Endothelial cell of umbilical vein (primary cell): ENCODE data around the gene ARHGEF12. TPM values are rescaled to one million over a fixed set of nuclear protein-coding genes. Genes with fewer than 3 reads are reported as not detected.

Source experiments
- BruUV-seq: library from RNA; stranded (reverse); fragments of 400-500 nt; replicated peaks from 2 replicates; lab custom pipeline; 2021; lab: Mats Ljungman, UMichigan
- CTCF ChIA-PET: fragments of 300-600, 350-600 bp; sonication (Branson Sonifier 250); formaldehyde crosslinking; loops from one replicate; lab custom pipeline; 2021; ENCODE audit warnings: antibody characterized with exemption, inconsistent platforms; lab: Charles Lee
- POLR2A ChIA-PET: fragments of 300-600, 350-600 bp; sonication (Branson Sonifier 250); formaldehyde crosslinking; loops from one replicate; lab custom pipeline; 2021; ENCODE audit warnings: antibody characterized with exemption, inconsistent platforms; lab: Charles Lee
- DNase-seq: peaks from one replicate; pipeline ENCODE4 v3.0.0-alpha.2; 2011; ENCODE audit warnings: low read depth, low spot score
- FAIRE-seq: peaks from 2 replicates; lab custom pipeline; 2011; peaks lifted over from hg19 to GRCh38; lab: Jason Lieb, UNC
- H2AFZ ChIP-seq: 2 replicates; pipeline ENCODE4 v1.6.0; 2012; ENCODE audit warnings: low read depth, low read length, control low read depth, inconsistent platforms
- H3K27ac ChIP-seq: 2 replicates; pipeline ENCODE4 v1.5.1; 2011; ENCODE audit warnings: low read depth, mild to moderate bottlenecking, control low read depth, low read length, moderate library complexity; ENCODE audit not compliant: insufficient read depth
- H3K27me3 ChIP-seq, 2 experiments: 2 replicates each; pipeline versions ENCODE4 v1.6.0 to v1.6.1; 2011; ENCODE audit warnings: low read length in 2 of 2, mixed read lengths in 1 of 2; ENCODE audit not compliant: control insufficient read depth in 2 of 2, insufficient read depth in 2 of 2
- H3K36me3 ChIP-seq, 2 experiments: 2 replicates in 1 of 2; 3 replicates in 1 of 2; pipeline ENCODE4 v1.5.1; 2011; ENCODE audit warnings: low read length in 2 of 2, mild to moderate bottlenecking in 1 of 2, moderate library complexity in 1 of 2; ENCODE audit not compliant: control insufficient read depth in 2 of 2, insufficient read depth in 2 of 2; ENCODE audit errors: extremely low read depth in 1 of 2
- H3K4me1 ChIP-seq: 3 replicates; pipeline ENCODE4 v1.5.1; 2011; ENCODE audit warnings: mild to moderate bottlenecking, low read length; ENCODE audit not compliant: control insufficient read depth, insufficient read depth; ENCODE audit errors: extremely low read depth
- H3K4me2 ChIP-seq: 2 replicates; pipeline ENCODE4 v1.6.1; 2011; ENCODE audit warnings: low read length, control low read depth, mixed read lengths; ENCODE audit not compliant: insufficient read depth
- H3K4me3 ChIP-seq, 3 experiments: fragments of 200-600 bp in 1 of 3; sonication (generic), shearing (Covaris generic) in 1 of 3; replicated peaks in 1 of 3; 2 replicates each; pipeline ENCODE4 v1.5.1; 2011 to 2016; ENCODE audit warnings: control low read depth in 3 of 3, low read length in 3 of 3, mild to moderate bottlenecking in 2 of 3, inconsistent platforms in 1 of 3, low read depth in 1 of 3, moderate library complexity in 1 of 3; ENCODE audit not compliant: insufficient read depth in 1 of 3
- H3K79me2 ChIP-seq: 2 replicates; pipeline ENCODE4 v1.6.0; 2012; ENCODE audit warnings: low read length, inconsistent platforms; ENCODE audit not compliant: control insufficient read depth, insufficient read depth
- H3K9ac ChIP-seq: replicated peaks from 2 replicates; pipeline ENCODE3; 2011; ENCODE audit warnings: low read length, control low read depth; ENCODE audit not compliant: insufficient read depth; ENCODE audit errors: extremely low read depth
- H3K9me1 ChIP-seq: replicated peaks from 3 replicates; pipeline ENCODE4 v1.6.0; 2011; ENCODE audit warnings: mild to moderate bottlenecking, low read length; ENCODE audit not compliant: control insufficient read depth, insufficient read depth; ENCODE audit errors: extremely low read depth
- H3K9me3 ChIP-seq: replicated peaks from 2 replicates; pipeline ENCODE4 v1.5.1; 2012; ENCODE audit warnings: low read length, inconsistent platforms; ENCODE audit not compliant: control insufficient read depth, insufficient read depth
- H4K20me1 ChIP-seq: replicated peaks from 2 replicates; pipeline ENCODE3; 2011; ENCODE audit warnings: mild to moderate bottlenecking, low read length; ENCODE audit not compliant: control insufficient read depth, insufficient read depth; ENCODE audit errors: extremely low read depth
- CTCF ChIP-seq, 2 donors: IDR thresholded peaks; 1 replicate in 1 of 2; 2 replicates in 1 of 2; pipeline ENCODE4 v1.5.1; 2011; ENCODE audit warnings: low read length in 2 of 2, mild to moderate bottlenecking in 2 of 2, moderate library complexity in 2 of 2, control low read depth in 1 of 2, inconsistent platforms in 1 of 2, low read depth in 1 of 2; ENCODE audit not compliant: insufficient read depth in 1 of 2; ENCODE audit errors: extremely low read depth in 1 of 2
- EZH2 ChIP-seq: IDR thresholded peaks from 2 replicates; pipeline ENCODE4 v1.6.1; 2012; ENCODE audit warnings: borderline replicate concordance, low read depth, mild to moderate bottlenecking, moderate library complexity, low read length, inconsistent platforms; ENCODE audit not compliant: severe bottlenecking
- FOS ChIP-seq: IDR thresholded peaks from 2 replicates; pipeline ENCODE4 v1.6.1; 2011; ENCODE audit warnings: mild to moderate bottlenecking, low read length, moderate library complexity, borderline replicate concordance; ENCODE audit not compliant: insufficient read depth
- GATA2 ChIP-seq: IDR thresholded peaks from 2 replicates; pipeline ENCODE4 v1.7.0; 2011; ENCODE audit warnings: low read depth, mild to moderate bottlenecking, moderate library complexity, mixed read lengths, low read length; ENCODE audit not compliant: insufficient read length, insufficient read depth
- JUN ChIP-seq: IDR thresholded peaks from 2 replicates; pipeline ENCODE4 v1.6.1; 2011; ENCODE audit warnings: borderline replicate concordance, low read depth; ENCODE audit not compliant: insufficient read length, insufficient read depth
- MYC ChIP-seq: IDR thresholded peaks from one replicate; pipeline ENCODE4 v1.6.1; 2011; ENCODE audit warnings: mild to moderate bottlenecking, low read depth, low read length
- dilution Hi-C: fragments of 300-500 bp; cut with MboI; formaldehyde crosslinking; loops from one replicate; pipeline ENCODE4 v1.15.0; 2019; ENCODE audit warnings: low sequenced_read_pairs; ENCODE audit not compliant: extremely low pct_ligation_motif_present
- intact Hi-C: fragments of 100-400 bp; cut with micrococcal nuclease; formaldehyde crosslinking; loops from one replicate; pipeline ENCODE4 v1.10.0; 2022
- polyA plus RNA-seq, 4 experiments: library from polyadenylated mRNA; depleted of rRNA in 3 of 4; stranded (reverse) in 3 of 4; unstranded in 1 of 4; fragments of >200 nt; gene quantifications; 2 replicates each; pipeline versions ENCODE4 v1.2.1 to v1.2.3, GENCODE V29; 2011 to 2012; ENCODE audit warnings: missing spikeins in 1 of 4
- total RNA-seq: library from RNA; stranded (reverse); gene quantifications from 2 replicates; pipeline ENCODE4 v1.2.3, GENCODE V29; 2021

The ARHGEF12 gene
- total and polyA plus RNA-seq, 2 donors (not counting 3 experiments of a cell fraction or from before 2014, with no cell fraction given), result 20.9 to 125 TPM

GRCh38 chr11:120385110-120385509 lies 48.9 kb downstream of the ARHGEF12 start:
- TF ChIP-seq EZH2 (no peak), JUN (no peak), MYC (no peak), FOS (no peak), GATA2 (no peak), CTCF (IDR thresholded peaks at IDR 0.05; ENCODE audit: extremely low read depth in 1 of 2, insufficient read depth in 1 of 2, low read depth in 1 of 2, low read length in 2 of 2) (no peak)
- Histone ChIP-seq H3K4me1 (peaks cover 3% of the 10 kb centered on the region), H3K4me2 (no peak overlapping the region), H3K9me3 (no peaks in the 10 kb centered on the region), H3K27me3 (no peaks in the 10 kb centered on the region), H3K9me1 (no peaks in the 10 kb centered on the region), H3K79me2 (peaks cover 98% of the 10 kb centered on the region), H3K27ac (no peak overlapping the region), H3K4me3 (no peak overlapping the region), H3K9ac (no peak overlapping the region), H2AFZ (no peak overlapping the region), H4K20me1 (peaks cover 31% of the 10 kb centered on the region), H3K36me3 (no peaks in the 10 kb centered on the region)
- dilution Hi-C loops (no loop called here), intact Hi-C loops (no loop called here)
- DNase-seq (no peak), FAIRE-seq (no peak)
- CTCF ChIA-PET, result interaction anchor here (0.7 kb wide), 2 partner anchors 9 to 50 kb away, joined by 3 read pairs; no protein-coding TSS in a partner anchor
- POLR2A ChIA-PET, result no interaction called here
- no TSS peak for BruUV-seq
